Pancreas (tissue), 10 donors: ENCODE measurements around the gene SHB. TPM values are rescaled to one million over a fixed set of nuclear protein-coding genes. Genes with fewer than 3 reads are reported as not detected.
"Not testable (repeated sequence)": the region's sequence is repeated elsewhere in the genome, so short reads cannot be mapped to it uniquely, and the experiment has no call there.

Source experiments
- ATAC-seq, 4 donors: fragments of 200-7000 bp; cut with Tn5 transposase; one replicate each; pipeline versions ENCODE4 v1.8.0 to v1.9.1; 2020; ENCODE audit warnings: mild to moderate bottlenecking in 4 of 4, moderate library complexity in 4 of 4
- DNase-seq, 6 donors: peaks; one replicate each; pipeline ENCODE4 v3.0.0-alpha.2; 2020
- FAIRE-seq: peaks from 2 replicates; lab custom pipeline; 2012; peaks lifted over from hg19 to GRCh38; lab: Jason Lieb, UNC
- H3K27ac ChIP-seq, 4 donors: fragments of 200-600 bp; sonication (generic); 1 replicate in 3 of 4; 2 replicates in 1 of 4; pipeline versions ENCODE4 v1.5.0 to v1.8.0; 2020
- H3K27me3 ChIP-seq, 4 donors: fragments of 200-600 bp; one replicate each; pipeline ENCODE4 v1.8.0; 2021
- H3K36me3 ChIP-seq, 3 donors: fragments of 200-600 bp; sonication (generic) in 1 of 3; one replicate each; pipeline versions ENCODE4 v1.5.0 to v1.8.0; 2020 to 2021
- H3K4me1 ChIP-seq, 3 donors: fragments of 200-600 bp; one replicate each; pipeline ENCODE4 v1.8.0; 2021
- H3K4me3 ChIP-seq, 4 donors: fragments of 200-600 bp; sonication (generic) in 2 of 4; one replicate each; pipeline versions ENCODE4 v1.5.0 to v1.8.0; 2020 to 2021
- H3K9me3 ChIP-seq, 4 donors: fragments of 200-600 bp; one replicate each; pipeline ENCODE4 v1.8.0; 2021
- CTCF ChIP-seq, 4 donors: fragments of 200-600 bp; sonication (generic) in 3 of 4; IDR thresholded peaks; one replicate each; pipeline versions ENCODE4 v1.5.0 to v1.8.0; 2021; ENCODE audit warnings: antibody characterized with exemption in 4 of 4
- WGBS, 2 donors: extraction: QIAGEN DNeasy Blood & Tissue Kit; methylation state at CpG; one replicate each; pipeline ENCODE4 v1.1.7; 2013; 5-methylcytosine and 5-hydroxymethylcytosine counted together
- intact Hi-C, 3 donors: fragments of 100-400 bp; cut with DNase I; formaldehyde crosslinking; loops; one replicate each; pipeline versions ENCODE4 v1.11.1 to v1.14.2; 2022
- polyA plus RNA-seq, 2 donors: library from polyadenylated mRNA; stranded (reverse); fragments of 200-250 nt; gene quantifications; one replicate each; pipeline ENCODE4 v1.2.3, GENCODE V29; 2013
- total RNA-seq, 6 donors: library from RNA; stranded (reverse); fragmentation: NEBNext Ultra II Directional in 4 of 6; extraction: Animal tissue kit (Norgen Biotek cat#: 25700) in 4 of 6; gene quantifications; one replicate each; pipeline versions ENCODE4 v1.2.1 to v1.2.4, GENCODE V29; 2021 to 2023
- donor health status: healthy with polysubstance abuse.
- donor health status: DM: no; HTN: no; CAD: no; lungs with moderate emphysema.
- donor health status: DM: no; HTN: no; CAD: no.
- donor health status: control.
- donor health status: control.
- donor health status: Bipolar disorder and iron deficiency.
- donor health status: DM: yes; HTN: yes; CAD: no.
- donor health status: DM: no; HTN: no; CAD: no.
- donor health status: DM: no; HTN: no; CAD: no.
- donor health status: DM: yes; HTN: yes; CAD: no.

The SHB gene
- total and polyA plus RNA-seq, 8 donors = 11.5 to 24.2 (median 19.2) TPM

DNA sequence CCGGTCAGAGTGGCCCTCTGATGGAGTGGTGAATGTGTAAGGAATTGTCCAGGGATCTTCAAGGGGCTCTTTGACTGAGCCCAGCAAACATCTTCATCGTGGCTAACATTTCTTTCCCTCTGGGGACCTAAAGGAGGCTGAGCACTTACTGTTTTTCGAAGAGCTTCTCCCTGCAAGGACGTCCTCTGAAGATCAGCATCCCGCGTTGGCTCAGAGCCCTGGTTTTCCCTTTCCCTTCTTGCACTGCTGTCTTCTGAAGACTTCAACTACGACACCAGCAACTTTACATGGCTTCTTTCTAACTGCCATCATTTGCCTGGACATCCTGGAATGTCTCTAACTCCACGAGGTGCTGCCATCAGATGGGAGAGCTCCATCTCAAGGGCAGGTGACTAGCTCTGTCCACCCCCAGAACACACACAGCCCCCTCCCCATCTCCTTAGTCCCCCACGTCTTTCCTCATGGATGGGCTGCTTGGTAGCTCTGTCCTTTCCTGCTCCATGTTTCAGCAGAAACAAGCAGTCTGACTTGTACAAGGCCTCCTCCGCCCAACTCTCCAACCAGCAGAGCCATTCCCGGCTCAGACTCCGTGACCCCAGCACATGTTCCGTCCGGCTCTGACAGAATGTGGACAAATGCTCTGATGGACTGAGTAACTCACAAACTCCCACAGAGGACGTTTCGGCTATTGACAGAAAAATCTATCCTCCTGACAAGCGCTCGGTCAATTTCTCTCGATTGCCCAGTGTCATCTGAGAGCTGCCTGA is 17.1 kb downstream of the SHB start:
- 80 to 81% methylated on average over 19 of the region's 19 CpGs for WGBS, 2 donors
- peak in 1 of 6 donors; percentile 24 for DNase-seq
- H3K9me3 ChIP-seq = no peaks in the 10 kb centered on the region
- TF ChIP-seq CTCF (IDR thresholded peaks at IDR 0.05) = no peak
- no peak for FAIRE-seq
- ATAC-seq = no peak
- intact Hi-C loops = no loop called here
- no peak overlapping the region for H3K4me3 ChIP-seq
- H3K4me1 ChIP-seq = peaks cover 18 to 40% (median 35%) of the 10 kb centered on the region in 3 donors
- H3K27ac ChIP-seq = no peak overlapping the region
- H3K36me3 ChIP-seq = no peaks in the 10 kb centered on the region
- H3K27me3 ChIP-seq = no peaks in the 10 kb centered on the region

- no peak for ATAC-seq
- WGBS, 2 donors = 42 to 43% methylated on average over 4 of the region's 4 CpGs
- no peaks in the 10 kb centered on the region for H3K36me3 ChIP-seq
- no peak for FAIRE-seq
- no peaks in the 10 kb centered on the region for H3K27me3 ChIP-seq
- no peak overlapping the region for H3K4me3 ChIP-seq
- peaks cover 21 to 51% (median 37%) of the 10 kb centered on the region in 3 donors for H3K4me1 ChIP-seq
- TF ChIP-seq CTCF (IDR thresholded peaks at IDR 0.05) = no peak
- no peak for DNase-seq
- intact Hi-C loops = no loop called here
- no peaks in the 10 kb centered on the region for H3K9me3 ChIP-seq
- H3K27ac ChIP-seq = peak overlapping the region; percentile 83 to 86 (median 85)
These were observed 20.6 kb downstream of the SHB start for GRCh38 chr9:38048316-38048969.

DNA sequence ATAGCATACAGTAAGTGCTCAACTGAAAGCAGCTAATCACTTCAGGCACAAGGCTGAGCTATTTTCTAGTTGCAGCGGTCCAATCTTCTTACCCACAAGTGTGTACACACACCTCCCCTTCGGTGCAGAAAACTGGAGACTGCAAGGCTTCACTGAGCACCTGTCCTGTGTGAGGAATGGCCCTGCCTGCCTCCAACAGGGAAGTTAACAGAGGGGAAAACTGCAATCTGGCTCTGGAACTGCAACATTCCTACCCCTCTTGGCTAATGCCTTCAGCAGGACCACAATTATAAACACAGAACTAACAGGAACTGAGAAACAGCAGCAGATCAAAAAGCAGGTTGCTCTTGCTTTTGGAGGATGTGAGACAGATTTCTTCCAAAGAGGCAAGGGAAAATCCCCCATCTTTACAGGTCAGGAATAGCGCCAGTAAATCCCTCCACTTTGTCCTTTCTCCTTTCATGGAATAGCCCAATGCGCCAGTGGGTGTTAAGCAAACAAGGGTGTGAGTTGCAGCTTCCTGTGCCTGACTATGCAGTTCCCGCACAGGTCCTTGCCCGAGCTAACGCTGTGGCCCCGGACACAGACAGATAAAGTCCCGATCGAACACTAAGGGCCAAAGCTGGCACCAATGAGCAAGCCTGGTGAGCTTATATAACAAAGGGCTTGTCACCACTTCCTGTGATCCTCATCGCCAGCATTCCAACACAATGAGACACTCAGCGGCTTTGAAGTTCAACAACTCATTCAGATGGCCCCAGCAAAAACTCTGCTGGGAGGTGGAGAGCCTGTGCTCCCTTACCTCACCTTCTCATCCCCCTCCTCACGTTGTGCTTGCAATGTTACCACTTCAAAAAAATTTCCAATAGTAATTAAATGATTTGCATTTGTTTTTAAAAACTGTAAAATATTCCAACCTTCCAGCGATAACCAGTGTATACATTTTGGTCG is 21.5 kb downstream of the SHB start:
- peaks cover 21 to 51% (median 37%) of the 10 kb centered on the region in 3 donors for H3K4me1 ChIP-seq
- H3K4me3 ChIP-seq = peak overlapping the region in 1 of 4 donors; percentile 0
- no peaks in the 10 kb centered on the region for H3K36me3 ChIP-seq
- no peak for TF ChIP-seq CTCF (IDR thresholded peaks at IDR 0.05)
- no peaks in the 10 kb centered on the region for H3K27me3 ChIP-seq
- H3K27ac ChIP-seq = peak overlapping the region; percentile 83 to 86 (median 85)
- ATAC-seq (peak; percentile 81 to 86 (median 85)), DNase-seq (peak in 5 of 6 donors; percentile 78 to 90 (median 82)), FAIRE-seq (no peak)
- intact Hi-C loops = no loop called here
- no peaks in the 10 kb centered on the region for H3K9me3 ChIP-seq
- 11 to 12% methylated on average over 15 of the region's 15 CpGs for WGBS, 2 donors

- FAIRE-seq = no peak
- peak in 5 of 6 donors; percentile 67 to 82 (median 76) for DNase-seq
- H3K27me3 ChIP-seq = no peaks in the 10 kb centered on the region
- H3K27ac ChIP-seq = peak overlapping the region; percentile 83 to 86 (median 85)
- H3K4me1 ChIP-seq = peaks cover 21 to 51% (median 37%) of the 10 kb centered on the region in 3 donors
- peak; percentile 59 to 77 (median 65) for ATAC-seq
- no peaks in the 10 kb centered on the region for H3K36me3 ChIP-seq
- WGBS, 2 donors = 27 to 37% methylated on average over 8 of the region's 8 CpGs
- TF ChIP-seq CTCF (IDR thresholded peaks at IDR 0.05) = no peak
- H3K4me3 ChIP-seq = peak overlapping the region in 1 of 4 donors; percentile 0
- no peaks in the 10 kb centered on the region for H3K9me3 ChIP-seq
- intact Hi-C loops = no loop called here
These were observed 22.2 kb downstream of the SHB start for GRCh38 chr9:38046661-38047300.

- H3K9me3 ChIP-seq, H3K27me3 ChIP-seq, ATAC-seq, H3K36me3 ChIP-seq, H3K4me3 ChIP-seq, intact Hi-C loops, FAIRE-seq: not testable (repeated sequence)
- DNase-seq = peak in 1 of 6 donors; percentile 3
- Histone ChIP-seq H3K4me1 (peaks cover 21 to 51% (median 37%) of the 10 kb centered on the region in 3 donors), H3K27ac (peak overlapping the region; percentile 83 to 86 (median 85))
- 65 to 68% methylated on average over 10 of the region's 10 CpGs for WGBS, 2 donors
These were observed 23.1 kb downstream of the SHB start for GRCh38 chr9:38045939-38046338.
